ENCODE results near the gene NDRG2.

NDRG2 gene

DNA sequence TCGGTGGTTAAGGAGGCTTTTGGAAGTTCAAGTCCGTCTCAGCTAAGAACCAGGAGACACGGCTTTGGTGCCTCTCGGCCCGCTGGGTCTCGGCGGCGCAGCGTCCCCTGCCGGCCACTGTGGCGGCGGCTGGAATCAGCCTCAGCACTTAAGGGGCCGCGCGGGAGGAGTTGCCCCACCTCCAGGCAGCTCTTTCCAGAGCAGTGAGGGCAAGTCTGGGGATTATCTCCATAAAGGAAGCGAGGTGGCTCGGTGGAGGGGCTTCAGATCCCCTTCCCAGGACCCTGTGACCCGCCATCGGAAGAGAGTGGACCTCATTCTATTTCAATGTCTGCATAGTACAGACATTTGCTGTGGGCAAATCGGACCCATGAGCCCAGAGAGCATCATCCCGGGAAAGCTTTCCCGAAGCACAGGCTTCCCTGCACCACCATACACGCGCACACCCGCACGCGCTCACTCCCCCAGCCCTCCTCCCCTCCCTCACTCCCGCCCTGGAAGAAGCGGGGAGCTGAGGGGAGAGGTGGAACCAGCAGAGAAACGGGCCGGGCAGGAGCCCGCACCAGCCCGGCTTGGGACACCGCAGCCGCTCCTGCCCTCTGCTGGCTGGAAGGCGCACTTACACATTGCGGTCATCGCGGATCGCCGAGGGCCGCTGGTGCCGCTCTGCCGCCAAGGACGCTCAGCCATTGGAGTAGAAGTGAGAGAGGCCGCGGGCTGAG lies 53.7 kb downstream of the NDRG2 start:
- DNase-seq (ENCODE audit: low read depth in 2 of 2), result peak; percentile 34 to 53

GRCh38 chr14:20970647-20970982 lies 54.2 kb downstream of the NDRG2 start:
- DNase-seq (ENCODE audit: low read depth in 2 of 2), result no peak

GRCh38 chr14:20969336-20969735 lies 55.5 kb downstream of the NDRG2 start:
- DNase-seq (ENCODE audit: low read depth in 2 of 2), result no peak

Data from stimulated activated CD8-positive, alpha-beta memory T cell treated with anti-CD3 and anti-CD28 coated beads, Interleukin-15, amount 100 ng/mL, for 4 hours (primary cell).